Measurements from ENCODE around the gene WFS1. TPM values are rescaled to one million over a fixed set of nuclear protein-coding genes. Genes with fewer than 3 reads are reported as not detected.

The WFS1 gene
- total RNA-seq, 6 experiments from 2014 or later, result 11.3 to 19.7 (median 15.9) TPM

DNA sequence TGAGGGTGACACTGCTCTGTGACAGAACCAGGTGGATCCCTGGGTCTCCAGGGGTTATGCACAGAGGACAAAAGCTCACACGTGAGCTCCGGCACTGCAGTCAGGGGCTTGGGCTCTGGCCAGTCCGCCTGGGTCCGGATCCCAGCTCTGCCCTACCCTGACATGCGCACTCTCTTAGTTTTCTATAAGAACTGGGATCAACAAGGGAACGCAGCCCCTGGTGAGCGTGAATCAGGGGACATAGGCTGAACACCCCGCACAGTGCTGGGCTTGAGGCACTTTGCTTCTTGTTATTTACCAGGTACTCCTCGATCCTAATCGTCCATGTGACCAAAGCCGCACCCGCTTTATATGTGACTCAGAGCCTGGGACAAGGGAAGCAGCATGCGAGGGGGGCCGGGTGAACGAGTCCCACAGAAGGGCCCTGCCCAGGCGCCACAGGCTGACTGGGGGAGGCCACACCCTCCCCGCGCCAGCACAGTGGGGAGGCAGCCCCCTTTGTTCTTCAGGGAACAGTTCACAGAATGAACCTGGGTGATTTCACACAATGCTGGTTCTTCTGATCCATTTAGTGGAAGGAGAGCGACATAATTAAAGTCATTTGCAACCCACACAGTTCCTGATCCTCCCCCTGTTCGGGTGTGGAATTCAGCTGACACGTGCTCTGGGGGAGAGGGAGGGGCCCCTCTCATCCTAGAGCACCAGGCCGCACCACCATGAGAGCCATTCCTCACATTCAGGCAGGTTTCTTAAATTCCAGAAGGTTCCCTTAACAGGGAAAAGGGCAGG, 55.5 kb downstream of the WFS1 start:
- no peak for DNase-seq
- no peaks in the 10 kb centered on the region for H3K36me3 ChIP-seq
- no peak overlapping the region for H3K4me3 ChIP-seq
- no peaks in the 10 kb centered on the region for H3K27me3 ChIP-seq
- 41% methylated on average over 9 of the region's 22 CpGs for WGBS (ENCODE audit: insufficient coverage, low coverage, low lambda C conversion rate, missing lambda C conversion rate)
- no peaks in the 10 kb centered on the region for H3K4me1 ChIP-seq
- H3K27ac ChIP-seq, result no peak overlapping the region
- no peaks in the 10 kb centered on the region for H3K9me3 ChIP-seq
- intact Hi-C loops (cut with DNase I), result loop anchor here (5.0 kb wide), 2 partner anchors 68 to 73 kb away; no protein-coding TSS in a partner anchor
- TF ChIP-seq POLR2A (IDR thresholded peaks at IDR 0.05), result no peak
- TF ChIP-seq, protein P1, sequence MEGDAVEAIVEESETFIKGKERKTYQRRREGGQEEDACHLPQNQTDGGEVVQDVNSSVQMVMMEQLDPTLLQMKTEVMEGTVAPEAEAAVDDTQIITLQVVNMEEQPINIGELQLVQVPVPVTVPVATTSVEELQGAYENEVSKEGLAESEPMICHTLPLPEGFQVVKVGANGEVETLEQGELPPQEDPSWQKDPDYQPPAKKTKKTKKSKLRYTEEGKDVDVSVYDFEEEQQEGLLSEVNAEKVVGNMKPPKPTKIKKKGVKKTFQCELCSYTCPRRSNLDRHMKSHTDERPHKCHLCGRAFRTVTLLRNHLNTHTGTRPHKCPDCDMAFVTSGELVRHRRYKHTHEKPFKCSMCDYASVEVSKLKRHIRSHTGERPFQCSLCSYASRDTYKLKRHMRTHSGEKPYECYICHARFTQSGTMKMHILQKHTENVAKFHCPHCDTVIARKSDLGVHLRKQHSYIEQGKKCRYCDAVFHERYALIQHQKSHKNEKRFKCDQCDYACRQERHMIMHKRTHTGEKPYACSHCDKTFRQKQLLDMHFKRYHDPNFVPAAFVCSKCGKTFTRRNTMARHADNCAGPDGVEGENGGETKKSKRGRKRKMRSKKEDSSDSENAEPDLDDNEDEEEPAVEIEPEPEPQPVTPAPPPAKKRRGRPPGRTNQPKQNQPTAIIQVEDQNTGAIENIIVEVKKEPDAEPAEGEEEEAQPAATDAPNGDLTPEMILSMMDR (IDR thresholded peaks at IDR 0.05), result no peak
- peak; percentile 30 to 66 (median 49) for ATAC-seq

DNA sequence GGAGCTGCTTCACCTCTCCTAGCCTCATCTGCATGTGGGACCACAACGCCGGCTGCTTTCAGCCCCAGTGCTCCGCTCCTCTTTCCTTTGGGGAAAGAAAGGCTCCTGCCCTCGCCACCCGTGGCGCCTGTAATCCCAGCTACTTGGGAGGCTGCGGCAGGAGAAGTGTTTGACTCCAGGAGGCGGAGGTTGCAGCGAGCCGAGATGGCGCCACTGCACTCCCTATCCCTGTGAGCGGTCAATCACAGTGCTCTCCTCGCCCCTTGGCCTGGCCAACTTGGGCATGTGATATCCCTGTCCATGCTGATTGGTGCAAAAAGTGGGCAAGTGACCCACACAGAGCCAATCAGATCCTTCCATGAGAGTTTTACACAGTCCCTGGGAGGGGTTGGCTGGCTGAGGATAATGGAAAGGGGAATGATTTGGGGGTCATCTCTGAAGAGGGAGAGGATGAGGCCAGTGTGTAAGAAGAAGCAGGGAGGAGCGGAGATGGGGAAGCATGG, 56.2 kb downstream of the WFS1 start:
- no peaks in the 10 kb centered on the region for H3K9me3 ChIP-seq
- no peaks in the 10 kb centered on the region for H3K36me3 ChIP-seq
- no peaks in the 10 kb centered on the region for H3K27me3 ChIP-seq
- no peak overlapping the region for H3K4me3 ChIP-seq
- no peak overlapping the region for H3K27ac ChIP-seq
- no peaks in the 10 kb centered on the region for H3K4me1 ChIP-seq
- intact Hi-C loops (cut with DNase I), result loop anchor here (5.0 kb wide), 2 partner anchors 69 to 74 kb away; no protein-coding TSS in a partner anchor
- ATAC-seq (no peak), DNase-seq (no peak)
- no CpG with 5 or more reads among the region's 14 CpGs for WGBS (ENCODE audit: insufficient coverage, low coverage, low lambda C conversion rate, missing lambda C conversion rate)
- TF ChIP-seq, protein P1 (IDR thresholded peaks at IDR 0.05), result no peak

DNA sequence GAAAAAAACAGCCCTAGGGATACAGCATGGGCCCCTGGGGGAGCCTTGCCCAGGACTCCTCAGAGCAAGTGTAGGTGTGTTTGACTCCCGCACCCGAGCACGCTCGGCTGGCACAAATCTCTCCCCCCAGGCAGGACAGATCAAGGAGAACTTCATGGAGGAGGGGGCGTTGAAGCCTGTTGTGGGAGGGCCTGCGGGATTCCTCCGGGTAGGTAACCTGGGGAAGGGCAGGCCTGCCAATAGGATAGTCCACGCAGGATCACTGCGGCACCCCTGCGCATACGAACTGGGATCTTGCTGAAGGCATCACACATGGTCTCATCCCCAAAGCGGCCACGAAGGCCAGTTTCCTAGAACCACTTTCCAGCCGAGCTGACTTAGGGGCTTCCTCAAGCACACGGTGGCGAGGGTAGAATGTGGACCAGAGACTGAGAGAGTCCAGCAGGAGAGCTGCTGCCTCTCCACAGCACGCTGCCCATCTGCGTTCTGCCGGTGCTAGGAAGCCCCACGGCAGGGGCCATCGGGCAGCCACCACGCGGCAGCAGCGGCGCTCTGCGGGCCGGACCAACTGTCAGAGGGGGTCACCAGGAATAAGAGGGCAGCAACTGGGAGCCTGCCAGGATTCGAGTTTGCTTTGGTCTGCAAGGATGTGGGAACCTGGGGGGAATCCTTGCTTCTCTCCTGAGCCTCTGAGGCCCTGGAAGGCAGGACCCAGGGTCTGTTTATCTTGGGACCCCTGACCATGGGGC, 56.8 kb downstream of the WFS1 start:
- TF ChIP-seq, protein P1 (IDR thresholded peaks at IDR 0.05), result no peak
- TF ChIP-seq POLR2A (IDR thresholded peaks at IDR 0.05), result no peak
- intact Hi-C loops (cut with DNase I), result loop anchor here (5.0 kb wide), 2 partner anchors 69 to 74 kb away; no protein-coding TSS in a partner anchor
- 80% methylated on average over 3 of the region's 28 CpGs for WGBS (ENCODE audit: insufficient coverage, low coverage, low lambda C conversion rate, missing lambda C conversion rate)

DNA sequence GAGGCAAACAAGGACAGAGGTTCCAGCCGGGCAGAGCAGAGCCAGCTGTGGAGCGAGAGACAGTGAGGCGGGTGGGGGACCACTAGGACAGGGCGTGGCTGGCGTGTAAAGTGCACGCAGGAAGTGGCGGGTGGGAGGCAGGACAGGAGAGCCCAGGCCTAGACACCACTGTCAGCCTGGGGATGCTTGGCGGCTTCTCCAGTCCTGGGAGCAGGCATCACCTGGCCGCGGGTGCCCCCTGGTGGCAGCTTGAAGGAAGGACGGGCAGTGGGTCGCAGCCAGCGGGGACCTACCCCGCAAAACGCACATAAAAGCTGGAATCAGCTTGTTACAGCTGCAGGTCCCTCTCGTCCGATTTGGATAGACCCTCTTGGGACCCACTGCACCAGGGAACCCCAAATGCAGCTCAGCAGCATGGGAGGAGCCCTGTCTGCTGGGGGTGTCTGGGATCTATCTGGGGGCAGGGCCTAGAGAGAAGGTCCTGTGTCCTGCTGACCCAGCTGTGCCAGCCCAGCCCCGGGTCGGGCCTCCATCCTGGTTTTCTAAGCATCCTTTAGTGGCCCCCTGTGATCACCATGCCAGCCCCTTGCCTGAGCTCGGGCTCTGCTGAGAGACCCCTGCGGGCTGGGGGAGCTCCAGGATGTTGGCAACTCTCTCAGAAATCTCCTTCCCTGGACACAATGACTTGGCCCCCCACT, 57.7 kb downstream of the WFS1 start:
- intact Hi-C loops (cut with DNase I), result loop anchor here (5.0 kb wide), 2 partner anchors 70 to 75 kb away; no protein-coding TSS in a partner anchor
- H3K27ac ChIP-seq, result no peak overlapping the region
- peak; percentile 83 to 94 (median 91) for ATAC-seq
- H3K27me3 ChIP-seq, result no peaks in the 10 kb centered on the region
- no peaks in the 10 kb centered on the region for H3K36me3 ChIP-seq
- WGBS (ENCODE audit: insufficient coverage, low coverage, low lambda C conversion rate, missing lambda C conversion rate), result 20% methylated on average over 10 of the region's 21 CpGs
- TF ChIP-seq, protein P1 (IDR thresholded peaks at IDR 0.05), result peak; percentile 93 to 97 (median 96)
- TF ChIP-seq POLR2A (IDR thresholded peaks at IDR 0.05), result no peak
- no peaks in the 10 kb centered on the region for H3K4me1 ChIP-seq
- no peaks in the 10 kb centered on the region for H3K9me3 ChIP-seq
- no peak overlapping the region for H3K4me3 ChIP-seq
- peak; percentile 85 to 87 (median 86) for DNase-seq

More for the DNA sequence above, 56.8 kb downstream of the WFS1 start:
- Histone ChIP-seq H3K4me1 (no peaks in the 10 kb centered on the region), H3K4me3 (no peak overlapping the region), H3K36me3 (no peaks in the 10 kb centered on the region), H3K27ac (no peak overlapping the region), H3K27me3 (no peaks in the 10 kb centered on the region), H3K9me3 (no peaks in the 10 kb centered on the region)
- no peak for ATAC-seq
- no peak for DNase-seq

All from right lobe of liver (tissue), 6 donors.